GM18498 (cell line): Measurements from ENCODE around the gene DESI1.
A peak's percentile ranks its signal among the peaks of the same experiment; 100 is the strongest.
"Not testable (repeated sequence)": the region's sequence is repeated elsewhere in the genome, so short reads cannot be mapped to it uniquely, and the experiment has no call there.

Experiments
- ATAC-seq: cut with Tn5 transposase; IDR thresholded peaks from one replicate; pipeline ENCODE4 v1.9.1; 2021; ENCODE audit warnings: mild to moderate bottlenecking, moderate library complexity; ENCODE audit not compliant: unreplicated experiment

Gene DESI1

DNA sequence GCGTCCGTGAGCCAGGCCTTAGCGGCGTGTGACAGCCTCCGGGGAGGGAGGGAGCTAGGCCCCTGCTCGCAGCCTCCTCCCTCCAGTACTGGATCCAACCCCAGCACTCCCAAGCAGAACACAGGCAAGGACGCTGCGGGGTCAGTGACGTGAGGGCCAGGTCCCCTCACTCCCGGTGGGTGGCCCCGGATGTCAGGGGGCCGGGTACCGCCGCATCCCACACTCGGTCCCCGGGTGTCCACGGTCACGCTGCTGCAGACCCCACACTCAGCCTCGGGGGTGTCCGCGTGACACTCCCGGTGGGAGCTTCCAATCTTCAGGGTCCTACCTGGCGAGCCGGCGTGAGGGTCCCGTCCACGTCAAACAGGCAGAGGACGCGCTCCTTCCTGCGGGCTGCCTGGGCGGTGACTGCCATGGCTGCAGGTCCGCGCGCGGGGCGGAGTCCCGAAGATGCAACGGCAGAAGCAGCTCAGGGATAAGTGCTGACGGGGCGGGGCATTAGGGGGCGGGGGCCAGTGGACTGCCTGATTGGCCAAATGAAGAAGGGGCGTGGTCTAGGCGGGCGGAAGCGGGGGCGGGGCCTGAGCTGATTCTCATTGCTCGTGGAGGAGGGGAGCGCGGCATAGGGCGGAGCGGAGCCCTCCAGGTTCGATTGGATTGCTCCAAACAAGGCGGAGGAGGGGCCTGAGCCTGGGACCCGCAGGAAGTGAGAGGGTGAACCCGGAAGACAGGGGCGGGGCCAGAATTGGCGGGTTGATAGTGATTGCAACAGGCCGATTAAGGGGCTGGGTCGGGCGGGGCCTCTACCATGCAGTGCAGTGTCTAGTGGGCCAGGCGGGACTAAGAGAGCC lies 31.2 kb downstream of the DESI1 start, which contains the start of gene PMM1:
Gene PMM1, minus strand, starts transcription at position 450 of the 851 bp plus-strand sequence. Its CDS starts 35 bp downstream, at position 415.
- ATAC-seq, result peak; percentile 87

DNA sequence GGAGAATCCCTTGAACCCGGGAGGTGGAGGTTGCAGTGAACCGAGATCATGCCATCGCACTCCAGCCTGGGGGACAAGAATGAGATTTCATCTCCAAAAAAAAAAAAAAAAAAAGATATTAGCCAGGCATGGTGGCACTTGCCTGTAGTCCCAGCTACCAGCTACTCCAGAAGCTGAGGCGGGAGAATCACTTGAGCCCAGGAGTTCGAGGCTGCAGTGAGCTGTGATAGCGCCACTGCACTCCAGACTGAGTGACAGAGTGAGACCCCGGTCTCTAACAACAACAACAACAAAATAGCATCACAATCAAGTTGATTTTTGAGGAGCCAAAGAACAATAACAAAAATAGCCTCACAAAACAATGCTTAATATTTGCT lies 33.5 kb downstream of the DESI1 start:
- ATAC-seq, result no peak

DNA sequence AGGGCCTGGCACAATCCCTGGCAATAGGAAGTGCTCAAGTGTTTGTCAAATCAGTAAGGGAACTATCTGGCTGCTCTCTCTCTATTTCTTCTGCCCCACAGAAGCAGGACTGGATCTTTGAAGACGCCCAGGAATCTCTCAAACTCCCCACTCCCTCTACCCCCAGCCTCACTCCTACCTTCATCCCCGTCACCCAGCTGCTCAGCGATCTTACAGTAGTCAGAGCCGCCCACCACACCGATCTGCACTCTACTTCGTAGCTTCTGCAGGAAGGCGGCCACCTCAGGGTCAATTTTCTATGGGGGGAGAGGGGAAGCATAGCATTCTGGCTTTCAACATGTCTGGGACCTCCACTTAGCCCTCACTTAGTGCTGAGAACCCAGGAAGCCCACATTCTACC lies 34.9 kb downstream of the DESI1 start:
- no peak for ATAC-seq

DNA sequence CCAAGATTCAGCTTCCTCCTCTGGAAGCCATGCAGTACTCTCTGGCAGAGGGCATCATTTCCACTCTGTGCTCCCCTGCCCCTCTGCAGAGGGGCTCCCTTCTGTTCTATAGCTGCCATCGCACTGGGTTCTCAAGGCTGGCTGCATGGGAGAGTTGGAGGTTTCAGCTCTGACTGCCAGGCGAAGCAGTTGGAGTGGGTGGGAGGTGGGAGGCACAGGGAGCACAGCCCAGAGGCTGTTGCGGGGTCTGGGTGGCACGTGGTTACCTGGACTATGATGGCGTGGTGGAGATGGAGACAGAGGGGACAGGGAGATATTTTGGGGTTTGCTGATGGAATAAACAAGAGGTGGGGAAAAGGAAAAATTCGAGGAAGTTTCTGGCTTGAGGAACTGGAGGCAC lies 36.0 kb downstream of the DESI1 start:
- no peak for ATAC-seq

DNA sequence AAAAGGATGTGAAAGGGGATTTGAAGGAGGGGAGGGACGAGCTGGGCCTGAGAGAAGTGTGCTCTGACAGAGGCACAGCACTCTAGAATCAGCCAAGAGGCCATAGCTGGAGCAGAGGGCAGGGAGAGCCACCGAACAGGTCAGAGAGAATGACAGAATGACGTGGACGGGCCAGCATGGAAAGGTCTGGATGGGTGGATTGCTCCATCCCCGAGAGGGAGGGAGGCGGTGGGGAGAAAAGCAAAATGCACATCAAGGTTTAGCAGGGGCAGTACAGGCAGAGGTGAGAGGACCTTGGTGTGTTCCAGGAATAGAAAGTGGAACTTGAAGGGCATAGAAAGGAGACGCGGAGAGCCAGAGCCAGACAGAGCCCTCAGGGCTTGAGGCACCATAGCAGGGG lies 38.1 kb downstream of the DESI1 start:
- no peak for ATAC-seq

DNA sequence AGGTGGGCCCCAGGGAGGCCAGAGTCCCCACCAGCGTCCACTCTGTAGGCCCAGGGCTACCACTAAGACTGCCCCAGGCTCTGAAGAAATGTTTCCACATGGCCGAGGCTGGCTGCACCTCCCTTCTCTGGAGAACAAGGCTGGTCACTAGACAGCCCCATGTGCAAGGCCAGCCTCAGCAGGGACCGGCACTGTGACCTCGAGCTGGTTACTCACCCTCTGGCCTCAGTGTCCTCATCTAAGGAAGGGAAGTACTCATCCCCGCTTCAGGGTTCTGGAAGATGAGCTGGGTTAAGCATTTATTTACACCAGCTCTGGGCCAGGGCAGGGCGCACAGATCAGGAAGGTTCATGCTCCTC lies 40.9 kb downstream of the DESI1 start:
- ATAC-seq, result no peak

DNA sequence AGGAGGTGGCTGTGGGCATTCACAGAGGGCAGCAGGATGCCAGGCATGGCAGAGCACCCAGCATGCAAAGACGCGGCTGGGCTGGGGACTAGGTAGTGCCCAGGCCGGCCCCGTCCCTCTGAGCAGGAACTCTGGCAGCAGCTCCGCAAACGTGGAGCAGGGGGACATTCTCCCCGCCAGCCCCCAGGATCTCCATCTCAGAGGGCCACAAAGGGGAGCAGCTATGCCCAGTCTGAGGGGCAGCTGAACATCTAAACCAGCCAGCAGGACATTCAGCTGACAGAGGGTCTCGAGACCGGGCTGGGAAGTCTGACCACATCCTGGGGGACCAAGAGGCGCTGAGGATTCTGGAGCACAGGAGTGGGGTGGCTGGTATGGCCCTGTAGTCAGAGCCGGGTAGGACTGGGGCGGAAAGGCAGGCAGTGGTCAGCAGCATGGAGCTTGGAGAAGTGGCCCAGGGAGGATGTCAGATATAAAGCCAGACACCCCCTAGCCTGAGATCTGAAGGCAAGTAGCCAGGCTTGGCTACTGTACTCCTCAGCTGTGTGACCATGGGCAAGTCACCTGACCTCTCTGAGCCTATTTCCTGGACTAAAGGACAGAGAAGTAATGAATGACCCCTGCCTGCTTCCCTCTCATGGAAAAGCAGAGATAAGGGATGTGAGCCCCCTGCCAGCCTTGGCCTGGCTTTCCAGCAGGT lies 41.4 kb downstream of the DESI1 start:
- ATAC-seq, result no peak

DNA sequence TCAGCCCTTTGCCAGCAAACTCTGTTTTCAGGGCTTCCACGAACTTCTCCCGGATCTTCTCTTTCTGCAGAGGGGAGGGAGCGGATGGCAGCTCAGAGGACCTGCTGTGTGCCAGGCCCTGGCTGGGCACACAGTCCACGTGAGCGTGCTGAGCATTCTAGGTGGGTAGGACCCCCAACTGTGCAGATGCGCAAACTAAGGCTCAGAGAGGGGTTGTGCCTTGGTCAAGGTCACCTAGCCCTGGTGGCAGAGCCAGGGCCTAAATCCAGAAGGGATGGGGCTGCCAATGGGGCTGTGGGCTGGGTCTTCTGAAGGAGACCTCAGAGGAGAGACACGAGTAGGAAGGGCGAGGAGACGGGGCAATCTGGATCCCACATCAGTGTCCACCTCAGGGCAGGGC lies 42.0 kb downstream of the DESI1 start:
- ATAC-seq, result no peak

DNA sequence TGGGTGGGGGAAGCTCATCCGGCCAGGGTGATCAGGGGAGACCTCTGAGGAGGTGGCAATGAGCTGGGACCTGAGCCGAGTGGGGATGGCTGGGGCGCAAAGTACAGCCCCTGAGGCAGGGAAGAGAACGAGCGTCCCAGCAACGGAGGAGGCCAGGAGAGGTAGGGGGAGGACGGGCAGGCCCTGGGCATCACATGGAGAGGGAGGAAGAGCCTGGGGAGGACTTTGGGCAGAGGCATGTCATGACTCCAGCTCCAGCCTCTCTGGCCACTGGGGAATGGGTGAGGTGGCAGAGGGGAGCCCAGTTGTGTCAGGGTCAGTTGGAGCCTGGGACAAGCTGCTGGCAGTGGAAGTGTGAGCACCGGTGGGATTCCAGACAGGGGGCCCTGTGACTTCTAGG lies 42.7 kb downstream of the DESI1 start:
- no peak for ATAC-seq

DNA sequence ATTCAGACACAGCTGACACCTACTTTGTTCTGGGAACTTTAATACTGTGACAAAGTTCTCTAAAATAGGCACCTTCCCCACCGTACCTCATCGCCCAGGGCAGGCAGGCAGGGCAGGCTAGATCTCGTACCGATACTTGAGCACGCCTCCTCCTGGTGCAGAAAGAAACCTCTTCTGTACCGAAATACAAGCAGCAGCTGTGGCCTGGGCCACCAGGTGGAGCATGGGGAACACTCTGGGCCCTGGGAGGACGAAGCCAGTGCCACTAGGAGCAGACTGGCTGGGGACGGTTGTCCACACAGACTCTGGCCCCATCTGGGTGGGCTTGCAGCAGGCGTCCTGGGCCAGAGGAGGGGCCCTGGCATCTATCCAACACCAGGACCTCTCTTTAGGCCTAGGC lies 44.0 kb downstream of the DESI1 start:
- no peak for ATAC-seq

DNA sequence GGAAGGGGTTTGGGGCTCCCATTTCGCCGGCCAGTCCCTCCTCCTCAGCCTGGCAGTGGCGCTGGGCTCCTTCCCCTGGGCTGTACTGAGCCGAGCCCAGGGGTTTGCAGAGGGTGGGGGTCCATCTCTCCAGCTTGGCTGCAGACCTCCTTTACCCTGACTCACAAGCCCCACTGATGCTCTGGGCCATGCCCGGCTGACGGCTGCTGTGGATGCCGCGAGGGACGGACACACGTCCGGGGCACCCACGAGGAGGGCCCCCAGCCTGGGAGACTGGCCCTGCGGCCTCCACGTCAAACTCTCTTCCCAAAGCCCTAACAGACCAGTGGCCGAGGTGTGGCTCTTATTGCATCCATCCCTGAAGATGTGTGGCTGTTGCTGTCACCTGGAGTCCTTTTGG lies 45.3 kb downstream of the DESI1 start:
- ATAC-seq, result no peak

DNA sequence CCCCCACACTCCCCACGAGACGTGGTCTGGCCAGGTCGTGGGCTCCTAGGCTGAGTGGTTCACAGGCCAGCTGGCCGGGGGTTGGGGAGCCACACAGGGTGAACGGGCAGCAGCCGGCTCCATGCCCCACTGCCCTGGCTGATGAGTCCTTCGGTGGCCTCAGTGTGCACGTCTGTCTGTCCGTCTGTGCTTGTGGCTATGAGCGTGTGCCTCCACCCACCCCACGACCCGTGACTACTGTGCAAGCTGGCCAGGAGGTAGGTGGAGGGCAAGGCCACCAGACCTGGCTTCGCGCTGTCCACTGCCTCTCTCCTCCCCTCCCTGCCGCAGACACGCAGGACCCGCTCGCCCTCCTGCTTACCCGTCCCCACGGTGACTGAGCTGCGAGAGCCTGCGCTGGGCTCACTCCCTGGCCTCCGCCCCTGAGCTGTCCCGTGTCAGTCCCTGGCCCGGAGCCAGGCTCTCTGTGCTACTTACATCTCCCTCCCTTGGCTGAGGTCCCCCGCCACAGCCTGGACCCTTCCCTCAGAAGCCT lies 45.9 kb downstream of the DESI1 start:
- ATAC-seq, result no peak

DNA sequence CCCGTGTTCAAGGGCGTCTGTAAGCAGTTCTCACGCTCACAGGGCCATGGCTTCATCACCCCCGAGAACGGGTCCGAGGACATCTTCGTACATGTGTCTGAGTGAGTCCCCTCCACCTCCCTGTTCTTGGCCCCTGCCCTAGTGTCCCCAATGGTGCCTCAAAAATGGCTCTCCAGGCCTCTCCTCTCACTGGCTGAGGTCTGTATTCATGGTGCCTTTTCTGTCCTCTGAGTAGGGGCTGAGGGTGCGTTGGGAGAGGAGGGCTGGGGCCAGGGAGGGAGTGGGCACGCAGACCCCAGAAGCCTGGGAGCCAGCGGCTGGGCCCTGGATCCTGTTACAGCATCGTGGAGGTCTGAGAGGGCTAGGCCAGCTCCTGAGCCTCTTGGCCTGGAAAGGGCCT lies 47.2 kb downstream of the DESI1 start:
- ATAC-seq, result no peak

DNA sequence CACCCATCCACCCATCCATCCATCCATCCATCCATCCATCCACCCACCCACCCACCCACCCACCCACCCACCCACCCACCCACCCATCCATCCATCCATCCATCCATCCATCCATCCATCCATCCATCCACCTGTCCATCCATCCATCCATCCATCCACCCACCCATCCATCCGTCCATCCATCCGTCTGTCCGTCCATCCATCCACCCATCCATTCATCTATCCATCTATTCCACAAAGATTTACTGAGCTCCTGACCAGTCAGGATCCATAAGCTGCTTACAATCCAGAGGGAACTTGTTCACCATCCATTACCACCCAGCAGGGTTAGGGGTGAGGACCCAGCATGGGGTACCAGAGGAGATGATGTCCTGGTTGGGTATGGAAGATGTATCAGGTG lies 48.5 kb downstream of the DESI1 start:
- not testable (repeated sequence) for ATAC-seq

DNA sequence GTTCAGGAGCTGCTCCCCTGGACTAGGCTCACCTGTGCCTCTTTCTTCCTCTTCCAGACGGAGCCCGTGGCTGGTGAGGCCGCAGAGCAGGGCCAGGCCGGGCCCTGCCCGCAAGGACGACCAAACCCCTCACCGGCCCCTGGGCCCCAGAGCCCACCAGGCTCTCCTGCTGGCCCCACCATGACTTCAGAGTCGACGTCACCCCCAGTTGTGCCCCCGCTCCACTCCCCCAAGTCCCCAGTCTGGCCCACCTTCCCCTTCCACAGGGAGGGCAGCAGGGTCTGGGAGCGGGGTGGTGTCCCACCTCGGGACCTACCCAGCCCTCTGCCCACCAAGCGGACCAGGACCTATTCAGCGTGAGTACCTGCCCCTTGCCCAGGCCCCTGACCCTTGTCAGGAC lies 49.1 kb downstream of the DESI1 start:
- ATAC-seq, result no peak

DNA sequence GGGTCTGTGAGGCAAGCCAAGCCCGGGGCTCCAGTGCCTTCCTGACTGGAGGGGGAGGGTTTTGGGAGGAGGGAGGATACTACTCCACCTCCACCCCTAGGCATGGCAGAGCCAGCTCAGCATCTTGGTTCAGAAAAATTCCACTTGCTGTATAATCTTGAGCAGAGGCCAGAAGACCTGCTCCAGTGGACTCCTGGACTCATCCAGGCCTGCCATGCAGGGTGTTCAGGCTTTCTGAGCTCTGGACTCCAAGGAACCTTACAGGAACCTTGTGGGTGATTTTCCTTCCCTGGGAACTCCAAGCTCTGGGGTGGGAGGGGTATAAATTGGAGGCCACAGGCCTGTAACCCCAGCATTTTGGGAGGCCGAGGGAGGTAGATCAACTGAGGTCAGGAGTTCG lies 50.6 kb downstream of the DESI1 start:
- ATAC-seq, result no peak

DNA sequence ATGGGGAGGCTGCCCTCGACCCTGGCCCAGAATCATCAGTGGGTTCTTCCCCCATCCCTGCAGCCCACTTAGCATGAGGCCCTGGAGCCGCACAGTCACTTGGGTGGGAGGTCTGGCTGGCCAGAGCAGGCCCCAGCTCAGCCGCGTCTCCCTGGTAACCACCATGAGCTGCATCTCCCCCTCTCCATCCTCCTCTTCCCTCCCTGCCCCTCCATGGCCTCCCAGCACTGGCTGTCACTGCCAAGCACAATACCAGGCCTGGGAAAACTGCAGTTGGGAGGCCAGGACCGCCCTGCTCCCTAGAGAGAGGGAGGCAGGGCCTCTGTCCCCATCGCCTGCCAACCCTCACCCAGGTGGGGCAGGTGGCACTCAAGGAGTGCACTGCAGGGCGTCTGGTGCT lies 52.0 kb downstream of the DESI1 start:
- ATAC-seq, result no peak

DNA sequence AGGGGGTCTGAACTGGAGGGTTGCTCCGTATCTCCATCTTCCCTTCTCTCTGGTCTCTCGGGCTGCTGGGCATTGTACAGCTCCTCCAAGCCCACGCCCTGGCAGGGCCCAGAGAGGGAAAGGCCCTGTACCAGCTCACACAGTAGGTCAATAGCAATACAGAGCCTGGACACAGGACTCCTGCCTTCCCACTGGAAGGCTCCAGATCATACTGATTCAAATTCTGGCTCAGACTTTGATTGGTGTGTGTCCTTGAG lies 53.4 kb downstream of the DESI1 start:
- ATAC-seq, result no peak

DNA sequence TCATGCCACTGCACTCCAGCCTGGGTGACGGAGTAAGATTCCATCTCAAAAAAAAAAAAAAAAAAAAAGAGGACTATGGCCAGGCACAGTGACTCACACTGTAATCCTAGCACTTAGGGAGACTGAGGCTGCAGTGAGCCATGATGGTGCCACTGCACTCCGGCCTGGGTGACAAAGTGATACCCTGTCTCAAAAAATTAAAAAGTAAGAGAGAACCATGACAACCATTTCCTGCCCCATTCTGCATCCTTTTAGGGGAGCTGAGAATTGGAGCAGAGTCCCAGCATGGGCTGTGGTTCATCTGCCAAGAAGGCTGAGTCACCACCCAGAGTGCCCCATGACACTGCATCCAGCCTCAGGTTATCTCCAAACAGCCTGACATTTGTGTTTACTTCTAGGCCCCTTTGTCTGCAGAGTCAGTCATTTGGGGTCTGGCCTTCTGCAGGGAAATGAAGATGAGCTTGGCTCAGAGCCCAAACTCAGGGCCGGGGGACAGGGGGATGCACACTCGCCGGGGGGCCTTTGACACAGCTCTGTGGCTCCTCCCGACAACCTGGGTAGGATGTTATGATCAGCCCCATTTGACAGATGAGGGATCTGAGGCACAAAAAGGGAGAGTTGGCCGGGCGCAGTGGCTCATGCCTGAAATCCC lies 55.3 kb downstream of the DESI1 start:
- no peak for ATAC-seq

DNA sequence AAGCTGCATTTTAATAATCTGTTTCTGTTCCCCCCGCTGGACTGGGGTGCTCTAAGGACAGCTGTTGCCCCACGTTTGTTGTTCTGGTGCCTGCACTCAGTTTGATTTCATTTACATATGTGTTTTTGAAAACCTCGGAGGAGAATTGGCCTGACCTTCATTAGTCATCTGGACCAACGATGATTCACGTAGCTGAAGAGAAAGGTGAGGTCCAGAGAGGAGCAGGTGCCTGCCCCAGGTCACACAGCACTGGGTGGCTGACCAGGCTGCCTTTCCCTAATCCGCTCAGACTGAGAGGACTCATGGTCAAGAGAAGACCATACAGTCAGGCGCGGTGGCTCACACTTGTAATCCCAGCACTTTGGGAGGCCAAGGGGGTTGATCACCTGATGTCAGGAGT lies 56.3 kb downstream of the DESI1 start:
- ATAC-seq, result no peak

DNA sequence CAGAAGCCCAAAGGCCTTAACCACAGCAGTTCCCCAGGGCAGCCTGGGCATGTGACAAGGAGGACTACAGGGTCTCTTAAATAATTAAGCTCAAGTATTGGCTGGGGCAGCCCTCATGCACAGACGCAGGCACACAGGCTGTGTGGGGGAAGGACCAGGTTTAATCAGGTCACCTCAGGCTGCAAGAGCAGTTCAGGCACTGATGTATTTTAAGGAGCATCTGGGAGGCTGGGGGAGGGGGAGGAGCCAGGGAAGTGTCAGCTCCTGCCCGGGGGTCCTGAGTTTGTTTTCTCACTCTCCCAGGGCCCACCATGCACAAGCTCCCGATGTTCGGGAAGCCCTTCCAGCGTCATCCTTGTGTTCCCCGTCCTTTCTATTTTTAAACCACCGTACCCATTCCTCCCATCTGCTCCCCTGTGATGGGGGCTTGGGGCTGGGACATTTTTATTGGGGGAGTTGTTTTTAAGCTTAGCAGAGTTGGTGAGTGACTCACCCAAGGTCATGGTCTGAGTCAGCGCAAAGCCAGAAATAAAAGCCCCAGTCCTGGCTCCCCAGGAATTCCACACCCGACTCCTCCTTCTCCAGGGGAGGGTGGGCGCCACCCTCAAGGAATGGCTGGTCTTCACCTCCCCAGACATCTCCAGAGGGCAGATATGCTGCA lies 57.7 kb downstream of the DESI1 start:
- ATAC-seq, result no peak

DNA sequence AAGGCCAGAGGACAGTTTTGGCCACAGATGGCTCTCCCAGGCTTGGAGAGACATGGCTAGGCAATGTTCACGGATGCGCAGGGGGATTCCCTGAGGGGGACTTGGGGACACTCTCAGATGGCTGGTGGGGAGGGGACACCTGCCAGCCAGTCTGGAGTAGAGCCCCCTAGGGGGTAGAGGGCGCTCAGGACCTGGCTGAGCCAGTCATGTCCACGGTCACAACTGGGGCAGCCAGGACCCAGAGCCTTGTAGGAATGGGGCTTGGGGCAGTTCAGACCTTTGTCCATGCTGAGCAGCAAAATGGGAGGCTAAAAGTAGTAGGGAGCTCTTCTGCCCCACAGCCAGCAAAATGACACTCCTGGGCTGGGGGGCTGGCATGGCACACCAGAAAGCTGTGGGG lies 58.4 kb downstream of the DESI1 start:
- no peak for ATAC-seq
